ENCODE data around the gene AGBL4.

The AGBL4 gene

GRCh38 chr1:48831120-48831978 is 1192.4 kb downstream of the AGBL4 start:
- TF ChIP-seq POLR2AphosphoS5 (IDR thresholded peaks at IDR 0.05; ENCODE audit: low read depth, low read length): no peak
- TF ChIP-seq SPI1 (IDR thresholded peaks at IDR 0.05; ENCODE audit: low read depth, low read length): no peak
- TF ChIP-seq POLR2A (IDR thresholded peaks at IDR 0.05; ENCODE audit: low read depth, low read length): no peak
- no peak for TF ChIP-seq POU2F2 (IDR thresholded peaks at IDR 0.05; ENCODE audit: low read depth, low read length)
- DNase-seq (ENCODE audit: insufficient read length, low spot score): no peak
- no peak for FAIRE-seq

DNA sequence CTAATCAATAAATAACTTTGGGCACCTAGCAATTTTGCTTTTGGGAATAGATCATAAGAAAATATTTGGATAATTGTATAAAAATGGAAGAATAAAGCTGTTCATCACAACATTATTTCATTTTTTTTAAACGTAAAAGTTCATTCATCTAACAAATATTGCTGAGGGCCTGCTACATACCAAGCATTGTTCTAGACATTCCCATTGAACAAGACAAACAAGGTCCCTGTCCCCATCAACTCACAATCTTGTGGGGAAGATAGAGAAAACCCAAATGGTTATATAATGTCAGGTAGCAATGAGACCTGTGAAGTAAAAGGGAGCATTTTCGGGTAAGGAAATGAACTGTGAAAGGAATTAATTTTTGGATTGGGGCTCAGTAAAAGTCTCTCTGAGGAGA is 1193.0 kb downstream of the AGBL4 start:
- FAIRE-seq (no peak), DNase-seq (ENCODE audit: insufficient read length, low spot score) (no peak)
- TF ChIP-seq PAX5 (IDR thresholded peaks at IDR 0.05; ENCODE audit: insufficient read depth, low read length, severe bottlenecking): no peak
- TF ChIP-seq POU2F2 (IDR thresholded peaks at IDR 0.05; ENCODE audit: low read depth, low read length): no peak
- TF ChIP-seq SPI1 (IDR thresholded peaks at IDR 0.05; ENCODE audit: low read depth, low read length): no peak
- no peak for TF ChIP-seq POLR2A (IDR thresholded peaks at IDR 0.05; ENCODE audit: low read depth, low read length)
- TF ChIP-seq POLR2AphosphoS5 (IDR thresholded peaks at IDR 0.05; ENCODE audit: low read depth, low read length): no peak
- no peak for TF ChIP-seq TAF1 (IDR thresholded peaks at IDR 0.05; ENCODE audit: low read depth, low read length)

DNA sequence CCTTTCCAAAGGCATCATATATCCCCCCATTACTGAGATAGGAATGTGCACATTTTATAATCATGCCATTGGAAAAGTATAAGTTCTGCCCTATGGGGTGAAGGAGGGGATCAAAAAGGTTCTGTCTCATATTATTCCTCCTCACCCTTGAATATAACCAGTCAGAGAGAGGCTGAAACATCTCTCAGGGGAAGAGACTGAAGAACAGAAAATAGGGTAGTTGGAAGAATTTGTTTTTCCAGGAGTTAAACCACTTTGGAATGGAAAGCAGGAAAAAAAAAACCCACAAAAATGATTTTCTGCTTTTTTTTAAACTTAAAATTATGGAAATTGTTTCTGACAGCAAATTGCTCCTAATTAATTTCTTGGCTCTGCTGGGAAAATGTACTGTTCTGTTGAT is 1194.3 kb downstream of the AGBL4 start:
- no peak for TF ChIP-seq POU2F2 (IDR thresholded peaks at IDR 0.05; ENCODE audit: low read depth, low read length)
- TF ChIP-seq TAF1 (IDR thresholded peaks at IDR 0.05; ENCODE audit: low read depth, low read length): no peak
- TF ChIP-seq SPI1 (IDR thresholded peaks at IDR 0.05; ENCODE audit: low read depth, low read length): no peak
- no peak for TF ChIP-seq POLR2A (IDR thresholded peaks at IDR 0.05; ENCODE audit: low read depth, low read length)
- no peak for TF ChIP-seq POLR2AphosphoS5 (IDR thresholded peaks at IDR 0.05; ENCODE audit: low read depth, low read length)
- TF ChIP-seq PAX5 (IDR thresholded peaks at IDR 0.05; ENCODE audit: insufficient read depth, low read length, severe bottlenecking): no peak
- DNase-seq (ENCODE audit: insufficient read length, low spot score) (no peak), FAIRE-seq (no peak)

DNA sequence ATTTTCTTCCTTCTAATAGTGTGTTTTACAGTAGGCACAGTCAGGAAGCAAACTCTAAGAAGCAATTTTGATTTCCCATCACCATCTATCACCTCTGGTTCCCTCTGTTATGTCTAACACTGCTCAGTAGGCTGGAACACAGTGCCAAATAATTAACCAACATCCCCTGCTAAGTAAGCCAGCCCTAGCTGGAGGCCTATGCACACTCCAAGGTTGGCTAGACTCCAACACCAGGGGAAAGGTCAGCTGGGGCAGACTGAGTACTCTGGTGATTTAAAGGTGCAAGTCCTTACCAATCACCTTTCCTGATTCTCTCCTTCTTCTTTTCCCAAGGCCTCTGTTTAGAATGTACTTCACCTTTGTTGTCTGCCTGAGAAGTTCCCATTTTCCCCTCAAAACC is 1200.6 kb downstream of the AGBL4 start:
- no peak for FAIRE-seq
- TF ChIP-seq SPI1 (IDR thresholded peaks at IDR 0.05; ENCODE audit: low read depth, low read length): no peak
- TF ChIP-seq TAF1 (IDR thresholded peaks at IDR 0.05; ENCODE audit: low read depth, low read length): no peak
- no peak for TF ChIP-seq PAX5 (IDR thresholded peaks at IDR 0.05; ENCODE audit: insufficient read depth, low read length, severe bottlenecking)
- TF ChIP-seq POLR2A (IDR thresholded peaks at IDR 0.05; ENCODE audit: low read depth, low read length): no peak
- no peak for TF ChIP-seq POU2F2 (IDR thresholded peaks at IDR 0.05; ENCODE audit: low read depth, low read length)
- no peak for TF ChIP-seq POLR2AphosphoS5 (IDR thresholded peaks at IDR 0.05; ENCODE audit: low read depth, low read length)
- DNase-seq (ENCODE audit: insufficient read length, low spot score): no peak

GRCh38 chr1:48820491-48820890 is 1203.3 kb downstream of the AGBL4 start:
- no peak for FAIRE-seq
- no peak for DNase-seq (ENCODE audit: insufficient read length, low spot score)
- no peak for TF ChIP-seq SPI1 (IDR thresholded peaks at IDR 0.05; ENCODE audit: low read depth, low read length)
- no peak for TF ChIP-seq POLR2AphosphoS5 (IDR thresholded peaks at IDR 0.05; ENCODE audit: low read depth, low read length)
- no peak for TF ChIP-seq POLR2A (IDR thresholded peaks at IDR 0.05; ENCODE audit: low read depth, low read length)
- TF ChIP-seq TAF1 (IDR thresholded peaks at IDR 0.05; ENCODE audit: low read depth, low read length): no peak
- no peak for TF ChIP-seq PAX5 (IDR thresholded peaks at IDR 0.05; ENCODE audit: insufficient read depth, low read length, severe bottlenecking)
- TF ChIP-seq POU2F2 (IDR thresholded peaks at IDR 0.05; ENCODE audit: low read depth, low read length): no peak

- TF ChIP-seq TAF1 (IDR thresholded peaks at IDR 0.05; ENCODE audit: low read depth, low read length) (no peak), SPI1 (IDR thresholded peaks at IDR 0.05; ENCODE audit: low read depth, low read length) (no peak), POLR2A (IDR thresholded peaks at IDR 0.05; ENCODE audit: low read depth, low read length) (no peak), POU2F2 (IDR thresholded peaks at IDR 0.05; ENCODE audit: low read depth, low read length) (no peak)
Measured at GRCh38 chr1:48817505-48818114, 1206.1 kb downstream of the AGBL4 start.

GRCh38 chr1:48810740-48811139 is 1213.0 kb downstream of the AGBL4 start:
- DNase-seq (ENCODE audit: insufficient read length, low spot score): no peak
- no peak for FAIRE-seq
- TF ChIP-seq SPI1 (IDR thresholded peaks at IDR 0.05; ENCODE audit: low read depth, low read length) (no peak), POLR2AphosphoS5 (IDR thresholded peaks at IDR 0.05; ENCODE audit: low read depth, low read length) (no peak), POLR2A (IDR thresholded peaks at IDR 0.05; ENCODE audit: low read depth, low read length) (no peak), PAX5 (IDR thresholded peaks at IDR 0.05; ENCODE audit: insufficient read depth, low read length, severe bottlenecking) (no peak), POU2F2 (IDR thresholded peaks at IDR 0.05; ENCODE audit: low read depth, low read length) (no peak), TAF1 (IDR thresholded peaks at IDR 0.05; ENCODE audit: low read depth, low read length) (no peak)

More at GRCh38 chr1:48817505-48818114, 1206.1 kb downstream of the AGBL4 start:
- DNase-seq (ENCODE audit: insufficient read length, low spot score) (no peak), FAIRE-seq (peak; percentile 85)

- TF ChIP-seq SPI1 (IDR thresholded peaks at IDR 0.05; ENCODE audit: low read depth, low read length): no peak
- no peak for TF ChIP-seq TAF1 (IDR thresholded peaks at IDR 0.05; ENCODE audit: low read depth, low read length)
- no peak for TF ChIP-seq POU2F2 (IDR thresholded peaks at IDR 0.05; ENCODE audit: low read depth, low read length)
- TF ChIP-seq PAX5 (IDR thresholded peaks at IDR 0.05; ENCODE audit: insufficient read depth, low read length, severe bottlenecking): no peak
- TF ChIP-seq POLR2AphosphoS5 (IDR thresholded peaks at IDR 0.05; ENCODE audit: low read depth, low read length): no peak
- no peak for TF ChIP-seq POLR2A (IDR thresholded peaks at IDR 0.05; ENCODE audit: low read depth, low read length)
- DNase-seq (ENCODE audit: insufficient read length, low spot score) (no peak), FAIRE-seq (no peak)
Measured at GRCh38 chr1:48808496-48808895, 1215.3 kb downstream of the AGBL4 start.

GRCh38 chr1:48807554-48808260 is 1216.0 kb downstream of the AGBL4 start:
- no peak for TF ChIP-seq POLR2AphosphoS5 (IDR thresholded peaks at IDR 0.05; ENCODE audit: low read depth, low read length)
- TF ChIP-seq POU2F2 (IDR thresholded peaks at IDR 0.05; ENCODE audit: low read depth, low read length): no peak
- TF ChIP-seq SPI1 (IDR thresholded peaks at IDR 0.05; ENCODE audit: low read depth, low read length): no peak
- TF ChIP-seq PAX5 (IDR thresholded peaks at IDR 0.05; ENCODE audit: insufficient read depth, low read length, severe bottlenecking): no peak
- no peak for TF ChIP-seq TAF1 (IDR thresholded peaks at IDR 0.05; ENCODE audit: low read depth, low read length)
- TF ChIP-seq POLR2A (IDR thresholded peaks at IDR 0.05; ENCODE audit: low read depth, low read length): no peak
- no peak for DNase-seq (ENCODE audit: insufficient read length, low spot score)
- no peak for FAIRE-seq
